ENCODE results near the gene COL4A6. TPM values are rescaled to one million over a fixed set of nuclear protein-coding genes. Genes with fewer than 3 reads are reported as not detected.

COL4A6 gene
- total and polyA plus RNA-seq, 10 of the 15 experiments (the other 5 are each of a cell fraction or from before 2014, with no cell fraction given): 0.02 to 0.56 (median 0.05) TPM; not detected in 3

GRCh38 chrX:108122748-108123147 lies 315.5 kb downstream of the COL4A6 start:
- no peak overlapping the region for H3K4me2 ChIP-seq (ENCODE audit: control insufficient read depth, insufficient read depth)
- BruUV-seq (replicated peaks): no TSS peak
- RAD21 ChIA-PET (ENCODE audit: unreplicated experiment): no interaction called here

More at GRCh38 chrX:108122748-108123147, 315.5 kb downstream of the COL4A6 start:
- intact Hi-C loops (cut with micrococcal nuclease; ENCODE audit: unreplicated experiment): no loop called here
- Histone ChIP-seq H3K9me3 (replicated peaks; ENCODE audit: control insufficient read depth, insufficient read depth, low read length) (no peaks in the 10 kb centered on the region; the same call in 2 of the 3 replicates), H3K4me1 (ENCODE audit: control insufficient read depth, insufficient read depth, low read length) (no peaks in the 10 kb centered on the region), H3K27ac (ENCODE audit: control insufficient read depth, insufficient read depth) (no peak overlapping the region), H3K27me3 (replicated peaks in 1 of 2; ENCODE audit: control insufficient read depth in 2 of 2, insufficient read depth in 2 of 2, low read length in 1 of 2) (no peaks in the 10 kb centered on the region; a peak in 1 of 4 replicates), H3K9ac (ENCODE audit: control insufficient read depth, insufficient read depth, low read length) (no peak overlapping the region), H3K4me3 (no peak overlapping the region), H4K20me1 (ENCODE audit: control insufficient read depth, insufficient read depth) (no peaks in the 10 kb centered on the region), H2AFZ (ENCODE audit: control insufficient read depth, low read depth, low read length) (no peak overlapping the region), H3K36me3 (ENCODE audit: control insufficient read depth in 2 of 2, insufficient read depth in 2 of 2, low read length in 1 of 2) (no peaks in the 10 kb centered on the region), H3K79me2 (ENCODE audit: control insufficient read depth, insufficient read depth, low read length) (no peaks in the 10 kb centered on the region)
- DNase-seq (ENCODE audit: low read depth, low spot score): no peak
- ATAC-seq: no peak
- 73% methylated on average over 2 of the region's 2 CpGs for WGBS (ENCODE audit: insufficient coverage, insufficient replicate concordance, low lambda C conversion rate, missing lambda C conversion rate)
- FAIRE-seq: no peak
- SMC1A ChIA-PET (ENCODE audit: uncharacterized antibody, unreplicated experiment): no interaction called here
- CTCF ChIA-PET: interaction anchor here (0.8 to 1.6 kb wide), 2 partner anchors 17 to 19 kb away, joined by 3 to 8 read pairs; no protein-coding TSS in a partner anchor
- POLR2A ChIA-PET: interaction anchor here (0.6 kb wide), 1 partner anchor 18 kb away, joined by 3 read pairs; no protein-coding TSS in a partner anchor
- TF ChIP-seq JUNB (IDR thresholded peaks at IDR 0.05) (no peak), ZBTB33 (IDR thresholded peaks at IDR 0.05) (no peak), RCOR1 (conservative IDR thresholded peaks at IDR 0.05; ENCODE audit: low read depth, low read length) (no peak), MYC (IDR thresholded peaks at IDR 0.05; ENCODE audit: insufficient read depth, insufficient read length, insufficient replicate concordance, low read length, severe bottlenecking) (no peak), STAT1 (conservative IDR thresholded peaks at IDR 0.05) (no peak), KLF5 (IDR thresholded peaks at IDR 0.05; ENCODE audit: partially characterized antibody) (no peak), ZNF622 (IDR thresholded peaks at IDR 0.05) (no peak), ZNF274 (IDR thresholded peaks at IDR 0.05; ENCODE audit: insufficient read depth, insufficient read length) (no peak), SKIL (IDR thresholded peaks at IDR 0.05; ENCODE audit: low read depth, poor library complexity, severe bottlenecking) (no peak), NR2C1 (IDR thresholded peaks at IDR 0.05) (no peak), RELA (IDR thresholded peaks at IDR 0.05; ENCODE audit: borderline replicate concordance, partially characterized antibody) (no peak)
- in situ Hi-C loops (cut with MboI): no loop called here
